Midbrain (tissue), 1 donor: ENCODE measurements around the gene TM4SF20.

Experiments used
- DNase-seq: peaks from one replicate; lab custom pipeline; 2025; lab: John Stamatoyannopoulos, UW

The TM4SF20 gene

GRCh38 chr2:227379095-227379494 lies at the start of gene TM4SF20:
Gene TM4SF20 (minus strand): TSS chr2:227379306. CDS start chr2:227379268, 38 bp downstream.
- DNase-seq, result no peak

- no peak for DNase-seq
Measured at GRCh38 chr2:227428731-227429285, 49.7 kb upstream of the TM4SF20 start.

- DNase-seq, result peak; percentile 58
Measured at GRCh38 chr2:227423656-227424499, 44.8 kb upstream of the TM4SF20 start.

GRCh38 chr2:227420087-227421052 lies 41.3 kb upstream of the TM4SF20 start:
- DNase-seq, result no peak

GRCh38 chr2:227416701-227417100 lies 37.6 kb upstream of the TM4SF20 start:
- DNase-seq, result no peak

- DNase-seq, result no peak
Measured at GRCh38 chr2:227415538-227416424, 36.7 kb upstream of the TM4SF20 start.

- no peak for DNase-seq
Measured at GRCh38 chr2:227414846-227415245, 35.7 kb upstream of the TM4SF20 start.

GRCh38 chr2:227413371-227413770 lies 34.3 kb upstream of the TM4SF20 start:
- no peak for DNase-seq

- DNase-seq, result no peak
Measured at GRCh38 chr2:227412877-227413276, 33.8 kb upstream of the TM4SF20 start.

GRCh38 chr2:227411990-227412350 lies 32.9 kb upstream of the TM4SF20 start:
- DNase-seq, result no peak

- no peak for DNase-seq
Measured at GRCh38 chr2:227411320-227411989, 32.3 kb upstream of the TM4SF20 start.

GRCh38 chr2:227410191-227410590 lies 31.1 kb upstream of the TM4SF20 start:
- DNase-seq, result no peak

- no peak for DNase-seq
Measured at GRCh38 chr2:227407591-227408151, 28.6 kb upstream of the TM4SF20 start.

- peak; percentile 79 for DNase-seq
Measured at GRCh38 chr2:227406177-227407031, 27.3 kb upstream of the TM4SF20 start.

- DNase-seq, result no peak
Measured at GRCh38 chr2:227404585-227405271, 25.6 kb upstream of the TM4SF20 start.

- no peak for DNase-seq
Measured at GRCh38 chr2:227402959-227403358, 23.9 kb upstream of the TM4SF20 start.

GRCh38 chr2:227402321-227402720 lies 23.2 kb upstream of the TM4SF20 start:
- no peak for DNase-seq

- DNase-seq, result no peak
Measured at GRCh38 chr2:227401550-227401949, 22.4 kb upstream of the TM4SF20 start.
